ENCODE results near the gene WDFY2.
A peak's percentile ranks its signal among the peaks of the same experiment; 100 is the strongest.

The WDFY2 gene

DNA sequence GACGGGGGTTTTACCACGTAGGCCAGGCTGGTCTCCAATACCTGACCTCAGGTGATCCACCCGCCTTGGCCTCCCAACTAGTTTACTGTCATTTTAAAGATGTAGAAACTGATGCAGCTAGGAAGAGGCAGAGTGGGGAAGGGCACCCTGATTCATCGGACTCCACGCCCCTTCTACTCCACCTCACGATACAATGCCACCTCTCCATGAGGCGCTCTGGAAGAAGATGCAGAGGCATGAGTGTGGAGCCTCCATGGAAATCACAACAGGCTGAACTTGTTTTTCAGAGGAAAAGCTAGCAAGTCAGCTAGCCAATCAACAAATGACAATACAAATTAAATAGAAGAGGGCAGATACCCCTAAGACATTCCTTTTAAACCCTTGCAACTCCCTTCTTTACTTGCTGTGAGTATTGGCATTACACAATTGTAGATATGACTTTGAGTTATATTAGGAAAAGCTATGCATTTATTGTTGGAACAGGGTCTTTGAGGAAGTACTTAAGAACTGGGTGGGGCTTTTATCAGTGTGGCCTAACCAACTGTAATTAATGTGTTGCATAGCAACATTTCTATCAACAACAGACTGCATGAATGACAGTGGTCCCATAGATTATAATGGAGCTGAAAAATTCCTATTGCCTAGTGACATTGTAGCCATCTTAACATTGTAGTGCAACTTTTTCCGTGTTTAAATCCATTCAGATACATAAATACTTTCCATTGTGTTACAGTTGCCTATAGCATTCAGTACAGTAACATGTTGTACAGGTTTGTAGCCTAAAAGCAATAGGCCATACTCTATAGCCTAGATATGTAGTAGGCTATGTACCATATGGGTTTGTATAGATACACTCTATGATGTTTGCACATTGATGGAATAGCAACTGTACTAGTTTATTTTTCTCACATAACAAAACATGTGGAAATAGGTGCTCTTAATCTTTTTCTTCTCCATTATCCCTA is 17.6 kb downstream of the WDFY2 start:
- DNase-seq (ENCODE audit: low read depth in 2 of 2) = no peak

DNA sequence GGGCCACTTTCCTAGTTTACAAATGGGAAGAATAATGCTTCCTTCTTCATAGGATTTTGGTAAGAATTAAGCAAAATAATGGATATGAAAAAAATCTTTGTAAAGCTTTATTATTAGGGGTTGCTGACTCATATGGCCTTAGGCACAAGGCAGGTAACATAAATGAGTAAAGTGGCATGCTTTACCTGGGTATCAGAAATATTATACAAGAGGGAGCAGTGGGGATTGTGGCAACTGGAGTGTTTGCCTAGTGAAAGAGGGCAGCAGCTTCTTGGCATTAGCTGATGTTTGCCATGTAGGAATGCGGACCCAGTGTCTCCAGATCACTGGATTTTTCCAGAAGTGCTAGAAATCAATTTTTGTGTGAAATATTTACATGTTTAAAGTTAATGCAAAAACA is 19.5 kb downstream of the WDFY2 start:
- DNase-seq (ENCODE audit: low read depth in 2 of 2) = no peak

DNA sequence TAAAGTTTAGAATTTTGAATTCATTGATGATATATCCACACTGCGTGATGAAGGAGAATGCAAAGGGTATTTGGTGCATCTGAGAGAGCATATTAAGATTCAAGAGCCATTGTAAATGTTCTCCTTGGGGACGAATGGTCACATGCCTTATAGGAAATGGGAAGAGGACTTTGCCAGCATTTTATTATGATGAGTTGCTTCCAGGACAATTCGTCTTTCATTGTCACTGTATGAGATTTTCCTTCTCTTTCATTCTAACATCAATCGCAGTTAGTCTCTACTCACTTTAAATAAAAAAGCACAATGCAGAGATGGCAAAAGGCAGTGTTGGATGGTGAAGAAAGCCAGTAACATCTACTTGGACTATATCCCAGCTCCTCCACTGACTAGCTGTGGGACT is 21.4 kb downstream of the WDFY2 start:
- DNase-seq (ENCODE audit: low read depth in 2 of 2) = no peak

DNA sequence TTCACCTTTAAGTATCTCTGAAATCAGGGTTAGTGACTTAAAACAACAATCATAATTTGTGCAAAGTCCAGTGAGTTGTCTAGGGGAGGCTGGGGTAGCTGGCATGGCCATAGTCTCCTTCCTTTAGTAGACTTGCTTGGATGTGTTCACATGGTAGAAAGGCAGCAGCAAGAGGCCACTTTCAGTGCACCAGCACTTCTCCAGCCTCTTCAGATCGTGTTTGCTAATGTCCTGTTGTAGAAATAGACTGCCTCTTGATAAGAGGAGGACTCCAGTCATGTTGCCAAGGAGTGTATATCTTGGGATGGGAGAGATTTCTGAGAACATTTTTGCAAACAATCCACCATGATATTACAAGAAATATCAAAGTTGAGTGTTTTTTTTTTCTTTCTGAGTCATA is 22.9 kb downstream of the WDFY2 start:
- DNase-seq (ENCODE audit: low read depth in 2 of 2) = no peak

DNA sequence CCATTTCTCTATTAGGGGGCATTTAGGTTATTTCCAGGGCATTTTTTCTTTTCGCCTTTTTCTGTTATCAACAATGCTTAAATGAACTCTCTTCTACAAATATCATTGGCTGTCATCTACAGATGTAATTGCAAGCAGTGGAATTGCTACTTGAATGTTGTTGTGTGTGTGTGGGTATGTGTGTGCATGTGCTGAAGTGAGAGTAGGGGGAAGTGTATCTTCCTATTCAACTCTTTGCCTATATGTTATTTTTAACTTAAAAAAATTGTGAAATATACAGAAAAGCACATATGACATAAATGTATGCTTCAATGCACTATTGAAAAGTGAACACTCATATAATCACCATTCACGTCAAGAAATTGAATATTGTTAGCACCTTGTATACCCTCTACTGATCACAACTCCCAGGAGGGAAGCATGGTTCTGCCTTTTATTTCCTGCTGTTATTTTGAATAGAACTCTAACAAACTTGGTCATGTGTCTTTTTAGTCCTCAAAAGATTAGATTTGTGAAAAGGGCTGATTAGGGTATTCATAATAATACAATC is 24.7 kb downstream of the WDFY2 start:
- no peak for DNase-seq (ENCODE audit: low read depth in 2 of 2)

DNA sequence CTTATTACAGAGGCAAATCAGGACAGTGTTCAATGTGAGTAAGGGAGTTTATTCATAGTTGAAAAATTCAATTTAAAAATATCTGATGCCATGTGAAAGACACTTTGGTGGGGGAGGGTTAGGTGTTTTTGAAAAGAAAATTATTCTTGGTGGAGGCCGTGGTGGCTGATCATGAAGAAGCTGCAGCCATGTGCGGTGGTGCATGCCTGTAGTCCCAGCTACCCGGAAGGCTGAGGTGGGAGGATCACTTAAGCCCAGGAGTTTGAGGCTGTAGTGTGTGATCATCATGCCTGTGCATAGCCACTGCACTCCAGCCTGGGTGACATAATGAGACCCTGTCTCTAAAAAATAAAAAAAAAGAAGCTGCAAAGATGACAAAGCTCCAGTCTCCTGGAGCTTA is 28.6 kb downstream of the WDFY2 start:
- no peak for DNase-seq (ENCODE audit: low read depth in 2 of 2)

DNA sequence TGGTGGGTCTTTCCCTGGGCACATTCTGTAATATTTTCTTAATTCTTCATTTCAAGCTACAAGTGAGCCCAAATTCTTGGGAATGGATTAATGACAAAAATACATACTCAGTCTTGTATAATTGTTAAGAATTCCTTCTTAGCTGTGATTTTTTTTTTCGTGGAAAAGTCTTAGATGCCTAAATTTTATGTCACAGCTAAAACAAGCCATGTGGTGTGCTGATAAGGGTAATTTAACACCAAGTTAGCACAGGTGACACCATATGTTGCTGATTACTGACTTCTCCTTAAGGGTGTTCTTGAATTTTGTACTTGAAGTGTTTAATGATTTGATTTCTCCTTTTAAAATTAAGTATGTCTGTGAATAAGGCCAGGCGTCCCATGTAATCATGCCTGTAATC is 29.3 kb downstream of the WDFY2 start:
- no peak for DNase-seq (ENCODE audit: low read depth in 2 of 2)

DNA sequence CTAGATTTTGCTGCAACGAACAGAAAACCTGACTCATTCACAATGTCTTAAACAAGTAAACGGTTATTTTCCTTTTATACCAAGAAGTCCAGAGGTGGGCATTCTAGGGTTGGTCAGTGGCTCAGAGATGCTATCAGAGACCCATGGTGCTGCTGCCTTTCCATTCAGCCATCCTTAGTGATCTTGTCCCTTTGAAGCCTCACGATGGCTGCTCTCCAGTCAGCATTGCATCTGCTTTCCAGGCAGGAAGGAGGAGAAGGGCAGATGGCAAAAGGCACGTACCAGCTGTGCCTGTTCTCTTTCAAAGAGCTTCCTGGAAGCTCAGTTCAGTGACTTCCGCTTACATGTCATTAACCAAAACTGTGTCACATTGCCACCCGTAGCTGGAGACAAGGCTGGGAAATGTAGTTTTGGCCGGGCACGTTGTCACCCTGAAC is 30.1 kb downstream of the WDFY2 start:
- DNase-seq (ENCODE audit: low read depth in 2 of 2) = peak; percentile 16 to 18

DNA sequence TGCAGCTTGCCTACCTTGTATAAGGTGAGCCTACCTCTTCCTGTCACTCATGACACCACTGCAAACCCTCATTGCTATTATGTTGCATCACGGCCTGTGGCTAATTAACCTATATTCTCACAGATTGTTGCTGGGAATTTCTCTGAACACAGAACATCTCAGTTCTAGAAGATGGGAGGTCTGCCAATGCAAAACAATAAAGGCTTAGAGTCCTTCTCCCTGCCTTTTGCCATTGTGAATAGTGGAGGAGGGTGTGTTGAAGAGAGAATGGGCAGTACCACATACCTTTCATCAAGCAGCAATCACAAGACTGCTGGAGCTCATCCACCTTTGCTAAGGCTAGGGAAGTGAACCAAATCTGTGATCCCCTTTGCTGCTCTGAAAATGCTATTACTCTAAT is 34.4 kb downstream of the WDFY2 start:
- no peak for DNase-seq (ENCODE audit: low read depth in 2 of 2)

DNA sequence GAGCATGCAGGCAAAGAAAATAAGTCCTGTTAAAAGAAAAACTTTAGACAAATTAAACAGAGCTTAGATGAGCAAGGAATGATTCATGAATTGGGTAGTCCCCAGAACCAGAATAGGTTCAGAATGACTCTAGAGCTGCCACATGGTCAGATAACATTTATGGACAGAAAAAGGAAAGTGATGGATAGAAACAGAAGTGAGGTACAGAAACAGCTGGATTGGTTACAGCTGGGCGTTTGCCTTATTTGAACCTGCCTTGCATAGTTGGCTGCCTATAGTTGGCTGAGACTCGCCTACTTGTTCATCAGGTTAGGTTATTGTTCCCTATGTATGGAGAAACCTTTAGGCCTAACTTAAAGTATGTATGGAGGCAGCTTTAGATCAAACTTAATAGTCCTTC is 35.4 kb downstream of the WDFY2 start:
- DNase-seq (ENCODE audit: low read depth in 2 of 2) = no peak

DNA sequence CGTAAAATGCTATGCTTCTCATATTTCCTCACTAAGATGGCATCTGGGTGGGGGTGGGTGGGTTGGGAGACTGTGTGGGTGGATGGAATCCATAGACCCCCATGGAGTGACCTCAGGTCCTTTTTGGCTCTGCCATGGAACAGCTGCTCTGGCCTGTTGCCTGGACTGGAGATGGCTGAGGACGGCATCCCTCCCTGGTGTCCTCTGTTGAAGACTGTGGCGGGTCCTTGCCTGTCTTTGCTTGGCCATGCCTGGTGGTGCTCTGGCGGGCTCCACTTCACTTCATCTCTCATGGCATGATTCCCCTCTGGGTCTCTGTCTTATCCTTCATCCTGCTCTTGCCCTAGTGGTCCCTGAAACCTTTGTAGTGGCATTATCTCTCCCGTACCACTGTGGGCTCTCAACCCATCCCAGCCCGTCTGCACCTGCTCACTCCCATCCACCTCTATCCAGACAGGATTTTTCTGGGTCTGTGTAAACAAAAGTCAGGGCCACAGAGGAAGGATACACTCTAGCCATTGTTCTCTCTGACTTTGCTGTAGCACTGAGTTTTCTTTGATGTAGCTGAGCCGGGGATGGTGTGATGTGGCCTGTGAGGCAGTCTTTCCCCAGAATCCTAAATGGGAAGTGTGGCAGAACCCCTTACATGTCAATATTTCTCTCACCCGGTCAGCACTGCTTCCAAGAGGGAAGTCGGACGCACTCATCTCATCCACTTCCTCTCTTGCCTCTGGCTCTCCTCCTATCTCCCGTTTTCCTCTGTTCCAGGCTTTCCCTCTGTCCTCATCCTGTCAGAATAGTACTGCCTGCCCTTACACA is 36.1 kb downstream of the WDFY2 start:
- no peak for DNase-seq (ENCODE audit: low read depth in 2 of 2)

DNA sequence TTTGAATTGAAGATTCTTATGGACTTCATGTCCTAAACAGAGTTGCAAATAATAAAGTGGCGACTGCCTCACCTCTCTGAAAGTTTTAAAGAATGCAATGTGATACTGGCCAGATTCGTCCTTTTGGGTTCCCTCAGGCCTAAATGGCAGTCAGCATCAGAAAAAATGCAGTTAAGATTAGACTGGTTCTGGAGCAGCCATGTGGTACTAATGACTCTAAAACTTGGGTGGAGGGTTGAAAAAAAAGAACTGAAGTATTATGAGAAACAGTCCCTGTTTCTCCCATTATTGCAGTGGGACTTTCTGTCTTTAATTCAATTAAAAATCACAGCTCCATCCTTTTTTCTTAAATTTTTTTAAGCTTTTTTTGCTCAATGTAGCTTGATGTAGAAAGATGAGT is 37.3 kb downstream of the WDFY2 start:
- no peak for DNase-seq (ENCODE audit: low read depth in 2 of 2)

DNA sequence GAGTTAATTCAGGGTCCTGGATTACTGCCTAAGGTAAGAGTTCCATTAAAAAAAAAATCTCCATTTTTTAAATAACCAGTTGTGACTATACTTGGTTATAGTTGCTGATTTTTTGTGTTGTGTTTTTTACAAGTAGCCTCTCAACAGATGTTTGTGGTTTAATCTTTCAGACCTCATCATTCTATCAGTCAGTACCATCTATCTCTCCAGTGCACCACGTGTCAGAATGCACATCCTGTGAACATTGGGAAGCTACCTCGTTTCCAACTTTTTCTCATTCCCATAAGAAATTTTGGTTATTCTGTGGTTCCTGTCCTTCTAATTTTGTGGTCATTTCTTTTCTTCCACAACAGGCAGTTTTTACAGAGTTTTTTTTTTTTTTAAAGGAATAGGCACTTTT is 39.2 kb downstream of the WDFY2 start:
- no peak for DNase-seq (ENCODE audit: low read depth in 2 of 2)

DNA sequence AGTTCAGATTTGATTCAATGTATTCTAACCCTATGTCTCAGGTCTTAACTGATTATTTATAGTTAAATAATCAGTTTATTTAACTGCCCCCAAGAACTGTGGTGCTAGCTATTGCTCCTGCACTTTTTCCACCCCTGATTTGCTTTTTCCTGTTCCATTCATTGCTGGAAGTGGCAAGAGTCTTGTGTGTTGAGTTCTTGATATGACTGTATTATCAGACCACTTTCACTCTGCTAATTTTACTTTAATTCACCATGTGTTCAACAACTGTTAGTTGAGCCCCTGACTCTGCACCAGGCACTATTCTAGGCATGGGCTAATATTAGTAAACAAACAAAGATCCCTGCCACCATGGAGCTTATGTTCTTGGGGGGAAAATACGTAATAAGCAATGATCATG is 39.9 kb downstream of the WDFY2 start:
- DNase-seq (ENCODE audit: low read depth in 2 of 2) = no peak

DNA sequence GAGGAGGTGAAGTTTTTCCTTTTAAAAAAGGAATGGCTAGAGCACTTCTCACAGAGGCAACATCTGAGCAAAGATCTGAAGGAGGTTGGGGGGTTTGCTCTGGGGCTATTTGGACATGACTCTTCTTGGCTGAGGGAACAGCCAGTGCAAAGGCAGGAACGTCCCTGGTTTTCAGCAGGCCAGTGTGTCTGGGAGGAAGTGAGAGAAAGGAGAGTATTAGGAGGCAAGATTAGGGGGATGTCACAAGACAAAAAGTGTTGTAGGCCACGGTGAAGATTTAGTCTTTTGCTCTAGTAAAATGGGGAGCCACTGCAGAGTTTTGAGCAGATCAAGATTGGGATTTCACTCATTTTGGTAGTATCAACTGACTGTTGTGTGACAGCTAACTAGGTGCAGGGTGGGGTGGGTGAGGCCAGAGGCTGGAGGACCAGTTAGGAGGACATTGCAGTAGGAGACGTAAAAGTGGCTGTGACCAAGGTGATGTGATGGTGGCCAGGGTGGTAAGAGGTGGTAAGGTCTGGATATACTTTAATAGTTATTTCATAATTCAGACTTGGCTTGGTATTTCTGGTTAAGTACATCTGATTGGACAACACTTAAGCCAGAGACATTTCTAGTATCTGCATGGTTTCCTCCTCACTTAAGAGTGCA is 40.6 kb downstream of the WDFY2 start:
- DNase-seq (ENCODE audit: low read depth in 2 of 2) = no peak

DNA sequence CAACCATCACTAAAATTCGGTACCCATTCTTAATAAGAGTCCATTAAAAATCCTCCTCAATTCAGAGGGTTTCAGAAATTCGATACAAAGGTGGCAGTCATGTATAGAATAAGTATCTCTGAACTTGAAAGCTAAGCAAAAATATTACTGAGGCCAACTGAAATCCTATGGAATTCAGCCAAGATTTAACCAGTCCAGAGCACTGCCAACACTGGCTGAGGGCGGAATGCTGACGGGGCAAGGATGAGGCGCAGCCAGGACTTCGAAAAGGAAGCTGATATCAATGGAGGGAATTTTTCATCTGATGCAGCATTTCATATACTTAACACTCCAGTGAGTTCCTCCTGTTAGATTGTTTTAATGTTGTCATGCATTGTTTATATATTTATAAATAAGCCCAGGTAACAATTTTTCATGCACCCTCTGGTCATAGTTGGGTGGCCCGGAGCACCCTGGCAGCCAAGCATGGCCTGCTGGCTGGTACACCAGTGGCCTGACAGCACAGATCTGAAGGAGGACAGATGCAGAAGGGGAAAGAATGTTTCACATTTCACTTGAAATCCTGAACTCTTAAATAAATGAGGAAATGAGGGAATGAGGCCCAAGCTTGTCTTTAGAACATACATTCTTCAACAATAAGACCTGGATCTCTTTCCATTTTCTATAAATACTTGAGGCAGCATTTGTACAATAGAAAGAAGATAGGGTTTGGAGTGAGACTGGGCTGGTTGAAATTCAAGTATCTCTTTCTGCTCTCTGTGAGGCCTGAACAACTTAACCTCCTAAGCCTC is 41.5 kb downstream of the WDFY2 start:
- DNase-seq (ENCODE audit: low read depth in 2 of 2) = no peak

DNA sequence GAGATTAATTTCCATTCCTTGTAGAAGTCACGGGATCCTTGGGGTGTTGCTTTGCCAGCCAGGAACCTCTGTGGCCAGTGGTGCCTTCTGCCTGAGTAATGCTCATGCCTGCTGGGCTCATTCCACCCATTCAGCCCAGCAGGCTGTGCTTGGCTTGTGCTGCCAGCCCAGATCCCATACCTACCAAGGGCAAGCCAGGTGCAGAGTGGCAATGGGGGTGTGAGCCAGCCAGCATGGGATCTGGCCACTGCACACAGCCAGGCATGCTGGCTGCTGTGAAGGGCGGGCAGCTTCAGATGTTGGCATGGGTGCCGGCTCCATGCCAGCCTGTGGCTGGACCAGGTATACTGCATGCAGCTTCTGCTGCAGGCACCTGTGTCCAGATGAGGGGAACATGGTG is 42.5 kb downstream of the WDFY2 start:
- no peak for DNase-seq (ENCODE audit: low read depth in 2 of 2)

DNA sequence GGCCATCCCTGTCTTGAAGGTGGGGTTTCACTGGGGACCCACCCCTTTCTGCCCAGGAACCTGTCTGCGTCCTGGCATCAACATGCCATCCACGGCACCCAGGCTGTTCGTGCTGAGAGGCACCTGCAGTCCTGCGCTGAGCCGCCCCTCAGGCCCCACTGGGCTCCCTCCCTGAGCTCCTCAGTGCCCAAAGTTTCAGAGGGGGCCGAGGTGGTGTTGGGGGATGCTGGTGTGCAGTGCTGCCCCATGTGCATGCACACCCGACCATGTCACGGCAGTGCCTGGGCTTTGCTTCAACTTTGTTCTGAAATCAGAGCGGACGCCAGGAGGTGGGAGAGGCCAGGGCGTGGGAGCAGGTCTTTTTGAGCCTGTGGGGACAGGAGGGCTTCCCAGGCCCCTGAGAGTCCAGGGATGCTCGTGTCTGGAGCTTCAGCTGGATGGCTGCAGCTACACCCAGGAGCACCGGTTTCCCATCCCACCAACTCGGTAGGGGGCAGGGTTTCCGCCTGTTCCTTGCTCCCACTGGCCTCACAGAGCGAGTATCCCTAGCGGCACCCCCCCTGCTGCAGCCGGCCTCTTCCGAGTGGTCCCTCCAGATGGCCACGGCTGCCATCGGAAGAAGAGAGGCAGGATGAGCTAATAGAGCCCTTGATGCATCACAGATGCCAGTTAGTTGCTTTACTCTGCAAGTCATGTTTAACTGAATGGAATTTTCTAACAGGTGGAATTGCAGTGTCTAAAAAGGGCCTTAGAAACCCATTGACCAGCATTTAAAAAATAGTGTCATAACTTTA is 44.0 kb downstream of the WDFY2 start:
- DNase-seq (ENCODE audit: low read depth in 2 of 2) = no peak

DNA sequence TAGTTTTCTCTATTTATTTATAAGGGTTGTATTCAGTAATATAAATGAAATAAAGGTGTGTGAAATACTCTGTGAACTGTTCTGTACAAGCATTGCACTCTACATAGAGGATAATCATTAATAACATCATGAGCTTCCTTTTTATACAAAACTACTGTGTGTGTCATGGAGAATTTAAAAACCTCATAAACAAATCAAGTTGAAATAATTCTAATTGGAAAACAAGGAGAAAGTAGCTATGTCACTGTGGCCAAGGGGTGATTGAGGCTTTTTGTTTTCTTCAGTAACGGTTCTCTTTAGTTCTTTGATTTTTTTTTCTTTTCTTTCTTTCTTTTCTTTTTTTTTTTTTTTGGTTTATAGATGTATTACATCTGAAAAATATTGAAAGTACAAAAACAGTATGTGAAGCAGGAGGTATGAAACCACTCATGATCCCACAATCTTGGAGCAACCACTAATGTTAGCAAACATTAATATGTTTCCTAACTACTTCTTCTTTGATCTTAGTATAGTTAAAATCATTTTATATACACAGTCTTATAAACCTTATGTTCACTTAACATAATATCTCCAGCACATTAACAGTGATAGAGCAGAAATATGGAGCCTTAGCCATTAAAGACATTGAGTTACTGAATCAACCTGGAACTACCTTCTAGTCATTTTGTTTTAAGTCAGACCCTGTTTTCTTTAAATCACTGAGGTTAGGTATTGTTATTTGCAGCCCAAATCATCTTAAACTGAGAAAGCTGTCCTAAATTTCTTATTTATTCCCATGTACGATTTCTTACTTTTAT is 45.4 kb downstream of the WDFY2 start:
- no peak for DNase-seq (ENCODE audit: low read depth in 2 of 2)

DNA sequence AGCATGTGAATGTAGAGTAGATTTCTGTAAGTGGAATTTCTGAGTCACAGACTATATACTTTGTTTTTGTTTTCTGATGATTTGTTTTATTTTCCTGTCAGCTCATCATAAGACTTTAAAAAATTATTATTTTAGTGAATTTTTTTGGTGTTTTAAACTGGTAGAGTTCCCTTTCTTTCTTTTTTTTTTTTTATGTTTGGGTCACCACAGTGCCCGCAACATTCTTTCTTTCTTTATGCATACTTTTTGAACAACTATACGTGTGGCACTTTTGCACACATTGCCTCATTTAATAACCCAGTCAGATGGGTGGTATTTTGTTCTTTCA is 46.0 kb downstream of the WDFY2 start:
- DNase-seq (ENCODE audit: low read depth in 2 of 2) = no peak

Measured in stimulated activated CD8-positive, alpha-beta memory T cell treated with anti-CD3 and anti-CD28 coated beads, Interleukin-15, amount 100 ng/mL, for 48 hours (primary cell).